Loucy (cell line): ENCODE measurements around the gene PIGC.

Source experiments
- H2AFZ ChIP-seq: fragments of 200-600 bp; sonication (generic); 2 replicates; pipeline ENCODE4 v1.6.0; 2016; ENCODE audit warnings: antibody characterized with exemption, mild to moderate bottlenecking, low read length, moderate library complexity
- H3F3A ChIP-seq: fragments of 200-600 bp; 2 replicates; pipeline ENCODE4 v1.6.0; 2016; ENCODE audit warnings: antibody characterized with exemption, low read depth, mild to moderate bottlenecking
- H3K27me3 ChIP-seq: fragments of 200-600 bp; sonication (generic); 2 replicates; pipeline ENCODE4 v1.6.1; 2014; ENCODE audit warnings: low read length, mild to moderate bottlenecking; ENCODE audit not compliant: insufficient read depth, poor library complexity, severe bottlenecking
- H3K36me3 ChIP-seq: fragments of 200-600 bp; sonication (generic); 2 replicates; pipeline ENCODE4 v1.6.1; 2016; ENCODE audit warnings: low read length; ENCODE audit not compliant: insufficient read depth
- H3K4me1 ChIP-seq: fragments of 200-600 bp; sonication (generic); 2 replicates; pipeline ENCODE4 v1.5.1; 2014; ENCODE audit warnings: low read length, mild to moderate bottlenecking; ENCODE audit not compliant: insufficient read depth, poor library complexity, severe bottlenecking
- H3K4me2 ChIP-seq: fragments of 200-600 bp; sonication (generic); 2 replicates; pipeline ENCODE4 v1.6.0; 2014; ENCODE audit warnings: antibody characterized with exemption, low read length, low read depth, mild to moderate bottlenecking; ENCODE audit not compliant: poor library complexity, severe bottlenecking
- H3K4me3 ChIP-seq: fragments of 200-600 bp; sonication (generic); 2 replicates; pipeline ENCODE4 v1.5.1; 2014; ENCODE audit warnings: low read length, mild to moderate bottlenecking, mixed read lengths; ENCODE audit not compliant: poor library complexity, severe bottlenecking
- H3K79me2 ChIP-seq: fragments of 200-600 bp; sonication (generic); 2 replicates; pipeline ENCODE4 v1.6.1; 2014; ENCODE audit warnings: low read length; ENCODE audit not compliant: insufficient read depth
- H3K9ac ChIP-seq: fragments of 200-600 bp; sonication (generic); 2 replicates; pipeline ENCODE4 v1.6.0; 2014; ENCODE audit warnings: mild to moderate bottlenecking, low read depth, low read length, moderate library complexity; ENCODE audit not compliant: poor library complexity, severe bottlenecking
- H3K9me2 ChIP-seq: fragments of 200-600 bp; sonication (generic); replicated peaks from 2 replicates; pipeline ENCODE4 v1.6.1; 2016; ENCODE audit warnings: low read depth, low read length, mixed read lengths
- H3K9me3 ChIP-seq: fragments of 200-600 bp; sonication (generic); 2 replicates; pipeline ENCODE4 v1.6.1; 2014; ENCODE audit warnings: mild to moderate bottlenecking, antibody characterized with exemption, low read length, low read depth; ENCODE audit not compliant: insufficient read depth
- H4K20me1 ChIP-seq: fragments of 200-600 bp; sonication (generic); 2 replicates; pipeline ENCODE4 v1.6.0; 2014; ENCODE audit warnings: antibody characterized with exemption, low read length, mild to moderate bottlenecking; ENCODE audit not compliant: insufficient read depth, poor library complexity, severe bottlenecking
- EZH2phosphoT487 ChIP-seq: fragments of 200-600 bp; IDR thresholded peaks from 2 replicates; pipeline ENCODE4 v1.6.1; 2018; ENCODE audit warnings: antibody characterized with exemption, mild to moderate bottlenecking, moderate library complexity, borderline replicate concordance
- TF ChIP-seq, protein P1 (sequence below): fragments of 200-600 bp; sonication (generic); conservative IDR thresholded peaks from 2 replicates; pipeline ENCODE4 v1.5.1; 2014; ENCODE audit warnings: mild to moderate bottlenecking, antibody characterized with exemption, low read length

Gene PIGC

DNA sequence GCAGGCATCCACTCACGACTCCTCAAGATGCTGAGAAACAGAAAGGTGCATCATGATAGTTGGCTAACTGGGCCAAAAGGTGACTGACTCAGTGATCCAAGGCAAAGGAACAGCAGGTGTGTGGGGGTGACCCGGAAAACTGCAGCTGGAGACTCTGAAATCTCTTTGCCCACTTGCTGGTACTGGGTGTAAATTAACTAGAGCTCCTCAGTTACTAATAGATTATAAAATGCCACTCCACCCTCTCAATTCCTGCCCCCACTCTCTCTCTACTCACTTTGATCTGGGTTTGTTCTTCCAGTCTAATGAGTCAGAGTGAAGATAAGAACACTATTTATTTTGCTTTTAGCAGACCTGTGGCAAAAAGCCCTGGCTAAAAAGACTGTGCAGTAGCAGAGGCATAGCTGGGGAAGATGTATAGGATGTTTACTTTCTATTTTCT lies 7.2 kb upstream of the PIGC start:
- Histone ChIP-seq H3K9me2 (no peaks in the 10 kb centered on the region), H3K36me3 (no peaks in the 10 kb centered on the region), H3K4me2 (no peak overlapping the region), H3K4me3 (no peak overlapping the region), H3K79me2 (no peaks in the 10 kb centered on the region), H3F3A (no peaks in the 10 kb centered on the region), H4K20me1 (no peaks in the 10 kb centered on the region), H3K9me3 (no peaks in the 10 kb centered on the region), H2AFZ (peak overlapping the region; percentile 96; the same call in 1 of the 2 replicates), H3K4me1 (peaks cover 22% of the 10 kb centered on the region), H3K9ac (no peak overlapping the region), H3K27me3 (no peaks in the 10 kb centered on the region)
- TF ChIP-seq, protein P1, sequence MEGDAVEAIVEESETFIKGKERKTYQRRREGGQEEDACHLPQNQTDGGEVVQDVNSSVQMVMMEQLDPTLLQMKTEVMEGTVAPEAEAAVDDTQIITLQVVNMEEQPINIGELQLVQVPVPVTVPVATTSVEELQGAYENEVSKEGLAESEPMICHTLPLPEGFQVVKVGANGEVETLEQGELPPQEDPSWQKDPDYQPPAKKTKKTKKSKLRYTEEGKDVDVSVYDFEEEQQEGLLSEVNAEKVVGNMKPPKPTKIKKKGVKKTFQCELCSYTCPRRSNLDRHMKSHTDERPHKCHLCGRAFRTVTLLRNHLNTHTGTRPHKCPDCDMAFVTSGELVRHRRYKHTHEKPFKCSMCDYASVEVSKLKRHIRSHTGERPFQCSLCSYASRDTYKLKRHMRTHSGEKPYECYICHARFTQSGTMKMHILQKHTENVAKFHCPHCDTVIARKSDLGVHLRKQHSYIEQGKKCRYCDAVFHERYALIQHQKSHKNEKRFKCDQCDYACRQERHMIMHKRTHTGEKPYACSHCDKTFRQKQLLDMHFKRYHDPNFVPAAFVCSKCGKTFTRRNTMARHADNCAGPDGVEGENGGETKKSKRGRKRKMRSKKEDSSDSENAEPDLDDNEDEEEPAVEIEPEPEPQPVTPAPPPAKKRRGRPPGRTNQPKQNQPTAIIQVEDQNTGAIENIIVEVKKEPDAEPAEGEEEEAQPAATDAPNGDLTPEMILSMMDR: no peak

DNA sequence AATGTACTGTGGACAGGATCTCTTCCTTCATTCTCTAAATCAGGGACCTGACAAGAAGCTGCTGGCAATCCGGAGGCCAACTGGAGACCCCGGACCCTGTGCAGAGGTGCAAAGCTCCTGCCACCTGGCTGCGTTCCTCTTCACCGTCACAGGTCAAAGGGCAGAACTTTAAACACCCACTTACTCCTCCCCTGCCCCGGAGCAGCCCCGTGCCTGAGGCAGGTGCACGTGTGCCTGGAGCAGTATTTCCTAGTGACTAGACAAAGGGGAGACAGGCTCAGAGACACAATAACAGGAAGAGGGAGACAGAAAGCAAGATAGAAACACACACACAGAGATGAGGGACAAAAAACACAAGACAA lies 6.6 kb upstream of the PIGC start:
- peaks cover 22% of the 10 kb centered on the region for H3K4me1 ChIP-seq
- no peaks in the 10 kb centered on the region for H4K20me1 ChIP-seq
- H3K79me2 ChIP-seq: no peaks in the 10 kb centered on the region
- no peak overlapping the region for H3K4me2 ChIP-seq
- no peaks in the 10 kb centered on the region for H3K36me3 ChIP-seq
- H3K9ac ChIP-seq: peak overlapping the region; percentile 13
- no peaks in the 10 kb centered on the region for H3K9me2 ChIP-seq
- no peaks in the 10 kb centered on the region for H3K27me3 ChIP-seq
- H2AFZ ChIP-seq: peak overlapping the region; percentile 96; the same call in 1 of the 2 replicates
- no peak for TF ChIP-seq EZH2phosphoT487
- TF ChIP-seq, protein P1: no peak
- H3K4me3 ChIP-seq: no peak overlapping the region
- no peaks in the 10 kb centered on the region for H3K9me3 ChIP-seq
- H3F3A ChIP-seq: no peaks in the 10 kb centered on the region

DNA sequence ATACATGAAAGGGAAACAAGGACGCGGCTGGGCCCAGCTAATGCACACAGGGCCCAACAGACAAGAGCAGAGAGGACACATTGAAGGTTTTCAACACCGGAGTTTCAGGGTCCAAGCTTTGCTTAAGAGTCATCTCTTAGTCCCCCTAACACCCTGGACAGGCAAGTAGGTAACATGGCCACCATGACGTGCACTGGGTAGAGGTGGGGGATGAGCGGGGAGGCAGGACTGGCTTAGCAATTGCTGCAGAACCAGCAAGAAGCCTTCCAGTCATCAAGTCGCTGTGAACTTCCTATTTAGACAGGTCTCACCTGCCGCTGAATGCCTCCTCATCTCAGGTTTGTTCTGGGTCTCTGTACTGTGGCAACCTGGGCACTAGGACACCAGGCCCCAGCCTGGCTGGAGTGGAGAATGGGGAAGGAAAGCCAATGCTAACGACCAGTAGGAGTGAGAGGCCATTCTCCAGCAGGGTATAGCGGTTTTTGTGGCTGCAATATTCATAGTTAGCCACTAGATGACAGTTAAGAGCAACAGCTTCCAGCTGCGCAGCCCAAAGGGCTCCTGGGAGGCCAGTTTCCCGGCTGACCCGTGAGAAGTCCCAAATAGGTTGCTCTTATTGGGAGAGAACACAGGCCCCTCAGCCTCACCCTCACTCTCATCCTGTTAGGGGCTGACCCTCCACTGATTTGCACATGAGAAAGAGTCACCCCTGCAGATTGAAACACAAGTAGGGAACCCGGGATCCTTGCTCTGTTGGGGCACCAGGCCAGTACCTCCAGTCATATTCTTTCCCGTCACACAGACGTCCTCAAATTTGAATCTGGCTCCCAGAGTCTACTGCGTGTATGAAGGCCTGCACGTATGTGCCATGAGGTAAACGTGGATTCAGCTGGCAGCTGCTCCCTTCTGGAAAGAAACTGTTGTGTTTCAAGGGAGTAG lies 6.0 kb upstream of the PIGC start:
- H4K20me1 ChIP-seq: no peaks in the 10 kb centered on the region
- no peaks in the 10 kb centered on the region for H3K27me3 ChIP-seq
- H3K9me2 ChIP-seq: no peaks in the 10 kb centered on the region
- no peaks in the 10 kb centered on the region for H3F3A ChIP-seq
- H3K79me2 ChIP-seq: no peaks in the 10 kb centered on the region
- H2AFZ ChIP-seq: peak overlapping the region; percentile 96
- no peaks in the 10 kb centered on the region for H3K36me3 ChIP-seq
- H3K4me1 ChIP-seq: peaks cover 23% of the 10 kb centered on the region
- peak overlapping the region; percentile 63 for H3K4me2 ChIP-seq
- no peak for TF ChIP-seq EZH2phosphoT487
- TF ChIP-seq, protein P1: peak; percentile 91
- H3K4me3 ChIP-seq: peak overlapping the region; percentile 33
- H3K9ac ChIP-seq: peak overlapping the region; percentile 13
- H3K9me3 ChIP-seq: no peaks in the 10 kb centered on the region
